Uterus (tissue), 2 donors: ENCODE results near the gene TOMM40.
A peak's percentile ranks its signal among the peaks of the same experiment; 100 is the strongest.

ENCODE experiments used
- POLR2A ChIP-seq, 2 donors: fragments of 450-650 bp; IDR thresholded peaks; one replicate each; pipeline ENCODE4 v1.6.1; 2016; ENCODE audit warnings: antibody characterized with exemption in 2 of 2, mild to moderate bottlenecking in 1 of 2, moderate library complexity in 1 of 2
- TF ChIP-seq, protein P1 (sequence below), 4 experiments: fragments of 200-600 bp in 2 of 4; fragments of 450-650 bp in 2 of 4; sonication (generic) in 2 of 4; IDR thresholded peaks; one replicate each; pipeline ENCODE4 v1.5.1; 2016 to 2019; ENCODE audit warnings: antibody characterized with exemption in 4 of 4, mild to moderate bottlenecking in 2 of 4, moderate library complexity in 1 of 4

DNA sequence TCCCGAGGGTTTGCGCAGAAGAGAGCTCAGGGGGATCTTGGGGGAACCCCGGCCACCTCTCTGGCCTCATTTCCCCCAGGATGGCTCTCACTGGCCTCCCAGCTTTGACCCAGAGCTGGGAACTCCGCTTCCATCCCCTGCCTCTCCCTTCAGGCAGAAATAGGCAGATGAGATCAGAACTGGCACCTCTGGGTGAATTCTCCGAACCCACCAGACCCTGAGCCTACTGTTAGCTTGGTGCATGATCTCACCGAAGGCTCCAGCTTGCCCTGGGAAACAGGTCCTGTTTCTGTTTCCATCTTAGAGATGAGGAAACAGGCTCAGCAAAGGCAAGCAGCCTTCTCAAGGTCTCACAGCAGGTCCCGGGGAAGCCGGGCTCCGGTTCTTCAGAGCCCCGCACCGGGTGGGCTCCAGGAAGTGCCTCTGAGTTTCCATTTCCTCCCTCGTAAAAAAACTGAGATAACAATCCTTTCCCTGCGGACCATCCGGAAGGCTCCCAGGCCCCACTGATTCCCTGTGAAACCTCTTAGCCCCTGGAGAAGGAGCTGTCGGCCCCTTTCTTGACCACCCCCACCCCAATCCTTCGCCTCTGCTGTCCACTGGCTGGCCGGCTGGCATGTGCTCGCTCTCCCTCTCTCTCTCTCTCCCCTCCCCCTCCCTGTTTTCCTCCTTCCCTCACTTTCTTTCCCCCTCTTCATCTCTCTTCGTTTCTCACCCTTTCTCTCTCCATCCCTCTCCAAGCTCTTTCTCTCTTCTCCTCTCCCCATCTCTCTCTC is 42.8 kb upstream of the TOMM40 start:
- TF ChIP-seq, protein P1, sequence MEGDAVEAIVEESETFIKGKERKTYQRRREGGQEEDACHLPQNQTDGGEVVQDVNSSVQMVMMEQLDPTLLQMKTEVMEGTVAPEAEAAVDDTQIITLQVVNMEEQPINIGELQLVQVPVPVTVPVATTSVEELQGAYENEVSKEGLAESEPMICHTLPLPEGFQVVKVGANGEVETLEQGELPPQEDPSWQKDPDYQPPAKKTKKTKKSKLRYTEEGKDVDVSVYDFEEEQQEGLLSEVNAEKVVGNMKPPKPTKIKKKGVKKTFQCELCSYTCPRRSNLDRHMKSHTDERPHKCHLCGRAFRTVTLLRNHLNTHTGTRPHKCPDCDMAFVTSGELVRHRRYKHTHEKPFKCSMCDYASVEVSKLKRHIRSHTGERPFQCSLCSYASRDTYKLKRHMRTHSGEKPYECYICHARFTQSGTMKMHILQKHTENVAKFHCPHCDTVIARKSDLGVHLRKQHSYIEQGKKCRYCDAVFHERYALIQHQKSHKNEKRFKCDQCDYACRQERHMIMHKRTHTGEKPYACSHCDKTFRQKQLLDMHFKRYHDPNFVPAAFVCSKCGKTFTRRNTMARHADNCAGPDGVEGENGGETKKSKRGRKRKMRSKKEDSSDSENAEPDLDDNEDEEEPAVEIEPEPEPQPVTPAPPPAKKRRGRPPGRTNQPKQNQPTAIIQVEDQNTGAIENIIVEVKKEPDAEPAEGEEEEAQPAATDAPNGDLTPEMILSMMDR (IDR thresholded peaks at IDR 0.05), result peak in 1 of 4 experiments; percentile 2
- peak in 1 of 2 donors; percentile 24 for TF ChIP-seq POLR2A (IDR thresholded peaks at IDR 0.05)
